Measurements from ENCODE around the gene NCEH1. TPM values are rescaled to one million over a fixed set of nuclear protein-coding genes. Genes with fewer than 3 reads are reported as not detected.

The NCEH1 gene
- total and polyA plus RNA-seq, 2 experiments from 2014 or later: 1.8 to 4.9 TPM

GRCh38 chr3:172648747-172649146, 62.1 kb downstream of the NCEH1 start:
- H3K9me2 ChIP-seq (ENCODE audit: insufficient read depth): no peaks in the 10 kb centered on the region
- H3K79me2 ChIP-seq (replicated peaks; ENCODE audit: insufficient read depth): no peaks in the 10 kb centered on the region
- no peak overlapping the region for H3K27ac ChIP-seq (ENCODE audit: low read depth)
- Mint-ChIP-seq H3K4me1 (peaks cover 17% of the 10 kb centered on the region), H3K27me3 (ENCODE audit: insufficient read depth, low read depth, poor library complexity) (peaks cover 7% of the 10 kb centered on the region), H3K27ac (no peak overlapping the region), H3K9me3 (no peaks in the 10 kb centered on the region), H3K36me3 (ENCODE audit: low read depth) (no peaks in the 10 kb centered on the region), H3K4me3 (no peak overlapping the region)
- H2AFZ ChIP-seq: no peak overlapping the region
- TF ChIP-seq NANOG (IDR thresholded peaks at IDR 0.05; ENCODE audit: borderline replicate concordance) (no peak), STAT1 (IDR thresholded peaks at IDR 0.05; ENCODE audit: unreplicated experiment) (no peak)
- no peak overlapping the region for H3K4me2 ChIP-seq
- no peaks in the 10 kb centered on the region for H3K36me3 ChIP-seq (ENCODE audit: insufficient read depth)
- H3K27me3 ChIP-seq (ENCODE audit: insufficient read depth): no peaks in the 10 kb centered on the region
- no peak for ATAC-seq
- no peak for DNase-seq (ENCODE audit: low spot score)
- H3F3A ChIP-seq (replicated peaks; ENCODE audit: low read depth): no peaks in the 10 kb centered on the region
- H3K4me1 ChIP-seq (ENCODE audit: insufficient read depth): peaks cover 9% of the 10 kb centered on the region
- no peak overlapping the region for H3K4me3 ChIP-seq
- no peaks in the 10 kb centered on the region for H4K20me1 ChIP-seq (replicated peaks; ENCODE audit: insufficient read depth)

GRCh38 chr3:172647823-172648222, 63.0 kb downstream of the NCEH1 start:
- H3K36me3 Mint-ChIP-seq (ENCODE audit: low read depth): no peaks in the 10 kb centered on the region
- Histone ChIP-seq H4K20me1 (replicated peaks; ENCODE audit: insufficient read depth) (no peaks in the 10 kb centered on the region), H3F3A (replicated peaks; ENCODE audit: low read depth) (no peaks in the 10 kb centered on the region), H3K4me2 (no peak overlapping the region), H3K79me2 (replicated peaks; ENCODE audit: insufficient read depth) (no peaks in the 10 kb centered on the region), H3K27ac (ENCODE audit: low read depth) (no peak overlapping the region), H3K36me3 (ENCODE audit: insufficient read depth) (no peaks in the 10 kb centered on the region), H2AFZ (no peak overlapping the region), H3K9me2 (ENCODE audit: insufficient read depth) (no peaks in the 10 kb centered on the region), H3K4me3 (no peak overlapping the region), H3K4me1 (ENCODE audit: insufficient read depth) (peaks cover 9% of the 10 kb centered on the region), H3K27me3 (ENCODE audit: insufficient read depth) (no peaks in the 10 kb centered on the region)
- H3K9me3 Mint-ChIP-seq: no peaks in the 10 kb centered on the region
- peak; percentile 66 for ATAC-seq
- peaks cover 17% of the 10 kb centered on the region for H3K4me1 Mint-ChIP-seq
- H3K27me3 Mint-ChIP-seq (ENCODE audit: insufficient read depth, low read depth, poor library complexity): peaks cover 7% of the 10 kb centered on the region
- peak overlapping the region; percentile 76 for H3K27ac Mint-ChIP-seq
- DNase-seq (ENCODE audit: low spot score): no peak
- H3K4me3 Mint-ChIP-seq: no peak overlapping the region
- TF ChIP-seq, protein P1, sequence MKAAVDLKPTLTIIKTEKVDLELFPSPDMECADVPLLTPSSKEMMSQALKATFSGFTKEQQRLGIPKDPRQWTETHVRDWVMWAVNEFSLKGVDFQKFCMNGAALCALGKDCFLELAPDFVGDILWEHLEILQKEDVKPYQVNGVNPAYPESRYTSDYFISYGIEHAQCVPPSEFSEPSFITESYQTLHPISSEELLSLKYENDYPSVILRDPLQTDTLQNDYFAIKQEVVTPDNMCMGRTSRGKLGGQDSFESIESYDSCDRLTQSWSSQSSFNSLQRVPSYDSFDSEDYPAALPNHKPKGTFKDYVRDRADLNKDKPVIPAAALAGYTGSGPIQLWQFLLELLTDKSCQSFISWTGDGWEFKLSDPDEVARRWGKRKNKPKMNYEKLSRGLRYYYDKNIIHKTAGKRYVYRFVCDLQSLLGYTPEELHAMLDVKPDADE (IDR thresholded peaks at IDR 0.05): no peak
- TF ChIP-seq CREB1 (CRISPR knock-in tag; IDR thresholded peaks at IDR 0.05; ENCODE audit: low read depth): no peak
- no peak for TF ChIP-seq EZH2phosphoT487 (IDR thresholded peaks at IDR 0.05; ENCODE audit: unreplicated experiment)
- TF ChIP-seq, protein P2, sequence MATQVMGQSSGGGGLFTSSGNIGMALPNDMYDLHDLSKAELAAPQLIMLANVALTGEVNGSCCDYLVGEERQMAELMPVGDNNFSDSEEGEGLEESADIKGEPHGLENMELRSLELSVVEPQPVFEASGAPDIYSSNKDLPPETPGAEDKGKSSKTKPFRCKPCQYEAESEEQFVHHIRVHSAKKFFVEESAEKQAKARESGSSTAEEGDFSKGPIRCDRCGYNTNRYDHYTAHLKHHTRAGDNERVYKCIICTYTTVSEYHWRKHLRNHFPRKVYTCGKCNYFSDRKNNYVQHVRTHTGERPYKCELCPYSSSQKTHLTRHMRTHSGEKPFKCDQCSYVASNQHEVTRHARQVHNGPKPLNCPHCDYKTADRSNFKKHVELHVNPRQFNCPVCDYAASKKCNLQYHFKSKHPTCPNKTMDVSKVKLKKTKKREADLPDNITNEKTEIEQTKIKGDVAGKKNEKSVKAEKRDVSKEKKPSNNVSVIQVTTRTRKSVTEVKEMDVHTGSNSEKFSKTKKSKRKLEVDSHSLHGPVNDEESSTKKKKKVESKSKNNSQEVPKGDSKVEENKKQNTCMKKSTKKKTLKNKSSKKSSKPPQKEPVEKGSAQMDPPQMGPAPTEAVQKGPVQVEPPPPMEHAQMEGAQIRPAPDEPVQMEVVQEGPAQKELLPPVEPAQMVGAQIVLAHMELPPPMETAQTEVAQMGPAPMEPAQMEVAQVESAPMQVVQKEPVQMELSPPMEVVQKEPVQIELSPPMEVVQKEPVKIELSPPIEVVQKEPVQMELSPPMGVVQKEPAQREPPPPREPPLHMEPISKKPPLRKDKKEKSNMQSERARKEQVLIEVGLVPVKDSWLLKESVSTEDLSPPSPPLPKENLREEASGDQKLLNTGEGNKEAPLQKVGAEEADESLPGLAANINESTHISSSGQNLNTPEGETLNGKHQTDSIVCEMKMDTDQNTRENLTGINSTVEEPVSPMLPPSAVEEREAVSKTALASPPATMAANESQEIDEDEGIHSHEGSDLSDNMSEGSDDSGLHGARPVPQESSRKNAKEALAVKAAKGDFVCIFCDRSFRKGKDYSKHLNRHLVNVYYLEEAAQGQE (IDR thresholded peaks at IDR 0.05; ENCODE audit: unreplicated experiment): no peak
- no peak for TF ChIP-seq POLR2AphosphoS5 (IDR thresholded peaks at IDR 0.05; ENCODE audit: low read depth)
- TF ChIP-seq ZNF114 (CRISPR knock-in tag; IDR thresholded peaks at IDR 0.05): no peak
- TF ChIP-seq EZH2 (IDR thresholded peaks at IDR 0.05; ENCODE audit: low read depth, unreplicated experiment): no peak
- TF ChIP-seq CTCF (conservative IDR thresholded peaks at IDR 0.05; ENCODE audit: low read depth in 2 of 2): no peak
- TF ChIP-seq ZNF331 (CRISPR knock-in tag; IDR thresholded peaks at IDR 0.05; ENCODE audit: low read depth): no peak
